DMS79 treated with DMSO at 0.1 percent for 48 hours (cell line): ENCODE results near the gene ANKLE2.
"Not testable (repeated sequence)": the region's sequence is repeated elsewhere in the genome, so short reads cannot be mapped to it uniquely, and the experiment has no call there.

Source experiments
- DNase-seq: peaks from one replicate; lab custom pipeline; 2025; lab: John Stamatoyannopoulos, UW

ANKLE2 gene

DNA sequence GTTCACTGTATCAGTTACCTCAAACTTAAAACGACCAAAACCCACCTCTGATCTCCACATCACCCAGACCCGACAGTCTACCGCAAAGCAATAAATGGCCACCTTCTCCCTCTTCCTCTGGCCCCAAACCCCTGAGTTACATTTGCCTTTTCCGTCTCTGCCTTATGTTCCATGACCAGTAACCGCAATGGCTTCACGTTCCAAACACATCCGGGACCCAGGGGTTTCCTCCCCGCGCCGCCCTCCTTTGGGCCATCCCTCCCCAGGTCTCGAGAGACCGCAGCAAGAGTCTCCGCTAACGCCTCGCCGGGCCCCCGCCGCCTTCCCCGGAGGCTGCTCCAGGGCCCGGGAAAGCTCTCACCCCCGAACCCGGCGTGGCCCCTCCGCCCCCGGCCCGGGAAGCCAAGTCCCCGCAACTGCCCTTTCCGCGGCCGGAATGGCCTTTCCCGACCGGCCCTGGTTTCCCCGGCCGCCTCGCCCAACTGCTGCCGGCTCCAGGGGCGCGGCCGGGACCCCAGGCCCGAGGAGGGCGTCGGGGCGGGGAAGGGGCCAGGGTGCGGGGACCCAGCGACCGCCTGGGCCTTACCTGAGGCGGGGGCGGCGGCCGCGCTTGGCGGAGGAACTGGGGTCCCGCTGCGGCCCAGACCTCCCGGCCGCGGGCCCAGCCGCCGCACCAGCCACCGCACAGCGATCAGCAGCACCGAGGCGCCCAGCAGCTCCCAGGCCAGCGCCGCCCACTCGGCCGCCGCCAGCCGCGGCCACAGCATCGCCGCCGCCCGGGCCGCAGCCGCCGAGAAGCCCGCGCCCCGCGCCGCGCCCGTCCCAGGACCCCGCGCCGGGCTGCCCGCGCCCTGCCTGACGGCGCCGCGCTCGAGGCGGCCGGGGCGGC is at the start of gene ANKLE2:
Gene ANKLE2, minus strand, starts transcription at position 801 of the 889 bp plus-strand sequence. Its CDS starts 34 bp downstream, at position 767.
- peak; percentile 5 for DNase-seq

DNA sequence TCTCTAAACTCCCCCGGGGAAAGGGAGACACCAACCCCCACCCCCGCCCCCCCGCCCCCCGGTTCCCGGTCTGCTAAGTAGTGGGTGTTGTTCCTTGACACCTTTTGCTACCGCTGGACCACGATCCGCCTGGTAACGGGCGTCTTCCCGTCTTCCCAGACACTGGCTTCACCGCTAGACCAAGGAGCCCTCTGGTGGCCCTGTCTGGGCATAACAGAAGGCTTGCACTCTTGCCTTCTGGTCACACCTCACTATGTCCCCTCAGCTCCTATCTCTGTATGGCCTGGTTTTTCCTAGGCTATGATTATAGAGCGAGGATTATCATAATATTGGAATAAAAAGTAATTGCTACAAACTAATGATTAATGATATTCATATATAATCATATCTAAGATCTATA is 47.8 kb upstream of the ANKLE2 start:
- DNase-seq = not testable (repeated sequence)

DNA sequence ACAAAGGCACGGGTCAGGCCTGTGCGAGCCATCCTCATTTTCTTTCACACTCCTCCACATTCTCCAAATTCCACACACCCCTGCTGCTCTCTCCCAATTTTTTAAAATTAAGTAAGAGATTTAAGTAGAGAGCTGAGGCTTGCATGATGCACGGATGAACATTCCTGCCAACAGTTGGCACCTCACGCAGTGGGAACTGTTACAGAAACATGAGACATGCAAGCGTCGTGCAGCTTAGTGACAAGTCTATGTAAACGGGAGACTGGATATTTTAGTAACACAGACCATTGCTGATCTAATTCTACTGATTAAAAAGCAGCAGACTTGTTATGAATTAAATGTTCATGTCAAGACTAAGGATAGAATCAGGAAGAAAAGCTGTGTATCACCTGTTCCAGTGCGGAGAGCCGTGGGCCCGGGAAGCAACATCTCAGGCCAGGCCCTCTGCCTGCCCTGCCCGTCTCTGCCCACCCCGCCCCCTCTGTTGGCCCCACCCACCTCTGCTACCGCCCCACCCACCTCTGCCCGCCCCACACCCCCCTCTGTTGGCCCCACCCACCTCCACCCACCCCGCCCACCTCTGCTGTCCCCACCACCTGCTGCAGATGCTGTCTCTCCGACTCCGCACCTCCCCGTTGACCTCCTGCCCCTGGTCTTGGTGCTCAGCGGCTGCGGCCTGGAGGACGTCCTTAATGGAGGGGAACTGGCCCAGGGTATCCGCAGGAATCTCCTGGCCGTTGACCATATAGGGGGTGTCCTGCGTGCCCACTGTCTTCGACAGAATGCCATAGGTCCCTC is 45.9 kb upstream of the ANKLE2 start:
- DNase-seq = no peak

DNA sequence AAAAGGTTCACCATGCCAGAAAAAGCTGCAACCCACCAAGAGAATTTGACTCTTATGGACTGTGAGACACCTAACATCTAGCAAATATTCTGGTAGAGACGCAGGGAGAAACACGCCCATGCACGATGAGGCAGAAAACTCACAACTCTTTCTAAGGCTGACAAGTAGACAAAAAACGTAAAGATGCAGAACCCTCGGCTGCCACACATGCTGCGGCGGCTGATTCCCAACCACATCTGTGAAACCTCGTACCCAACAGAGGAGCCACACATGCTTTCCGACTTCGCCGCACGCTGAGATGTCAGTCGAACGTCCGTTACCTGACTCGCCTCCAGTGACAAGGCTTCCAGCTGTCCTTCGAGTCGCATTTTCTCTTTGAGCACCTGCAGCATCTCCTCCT is 45.2 kb upstream of the ANKLE2 start:
- no peak for DNase-seq

DNA sequence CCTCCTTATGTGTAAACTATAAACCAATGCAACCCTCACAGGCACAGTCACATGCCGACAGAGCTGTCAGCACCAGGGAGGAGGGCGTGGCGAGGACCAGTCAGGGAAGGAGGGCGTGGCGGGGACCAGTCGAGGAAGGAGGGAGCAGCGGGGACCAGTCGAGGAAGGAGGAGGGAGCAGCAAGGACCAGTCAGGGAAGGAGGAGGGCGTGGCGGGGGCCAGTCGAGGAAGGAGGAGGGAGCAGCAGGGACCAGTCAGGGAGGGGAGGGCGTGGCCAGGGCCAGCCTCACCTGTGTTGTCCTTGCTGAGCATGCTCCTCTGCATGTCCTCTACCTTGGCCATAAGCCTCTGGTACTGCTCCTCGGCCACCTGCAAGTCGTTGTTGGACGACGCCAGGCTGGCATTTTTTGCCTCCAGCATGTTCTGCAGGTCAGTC is 42.8 kb upstream of the ANKLE2 start:
- DNase-seq = no peak

DNA sequence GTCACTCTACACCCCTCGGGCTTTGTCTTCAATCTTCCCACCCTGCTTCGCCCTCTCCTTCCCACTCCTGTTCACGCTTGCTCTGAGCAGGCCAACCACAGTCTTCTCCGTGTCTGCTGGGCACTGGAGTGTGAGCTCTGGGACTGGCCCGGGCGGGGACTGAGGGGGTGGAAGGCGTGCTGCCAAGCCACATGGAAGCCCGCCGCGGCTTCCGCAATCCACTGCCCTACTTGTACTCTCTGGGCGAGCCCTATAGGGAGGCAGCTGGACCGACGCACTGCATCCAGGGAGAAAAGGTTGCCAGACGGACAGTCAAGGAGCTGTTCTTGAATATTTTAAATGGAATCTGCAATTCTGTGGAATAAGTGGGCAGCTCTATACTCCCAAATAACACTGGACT is 42.3 kb upstream of the ANKLE2 start:
- DNase-seq = no peak

DNA sequence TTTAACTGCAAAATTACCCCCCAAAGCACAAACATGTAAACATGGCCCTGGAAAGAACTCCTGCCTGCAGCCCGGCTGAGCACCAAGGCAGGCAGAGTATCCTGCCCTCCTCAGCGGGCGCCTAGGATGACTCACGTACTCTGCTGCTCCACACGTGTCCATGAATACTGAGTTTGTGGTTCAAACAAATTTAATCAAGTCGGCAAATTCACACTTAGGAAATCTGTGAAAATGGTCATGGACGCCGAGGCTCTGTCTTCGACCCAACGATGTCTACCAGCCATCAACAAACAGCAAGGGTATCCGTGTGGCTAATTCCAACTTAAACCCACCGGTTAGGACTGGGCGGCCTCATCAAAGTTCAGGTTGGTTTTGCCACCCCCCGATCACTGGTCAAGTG is 41.5 kb upstream of the ANKLE2 start:
- no peak for DNase-seq

DNA sequence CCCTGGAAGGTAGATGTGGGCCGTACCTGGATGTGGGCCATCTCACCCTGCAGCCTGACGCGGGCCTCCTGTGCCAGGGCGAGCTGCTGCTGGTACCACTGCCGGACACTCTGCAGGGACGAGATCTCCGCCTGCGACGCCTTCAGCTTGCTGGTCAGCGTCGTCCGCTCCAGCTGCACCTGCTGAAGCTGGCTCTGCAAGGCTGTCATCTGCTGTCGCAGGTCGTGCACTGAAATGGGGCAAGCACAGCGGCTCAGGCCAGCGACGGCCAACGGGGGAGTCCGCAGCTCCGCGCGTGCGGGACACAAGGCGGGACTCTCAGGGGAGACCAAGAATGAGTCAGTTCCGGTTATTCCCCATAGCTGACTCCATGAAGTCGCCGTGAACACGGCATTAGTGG is 40.1 kb upstream of the ANKLE2 start:
- no peak for DNase-seq

DNA sequence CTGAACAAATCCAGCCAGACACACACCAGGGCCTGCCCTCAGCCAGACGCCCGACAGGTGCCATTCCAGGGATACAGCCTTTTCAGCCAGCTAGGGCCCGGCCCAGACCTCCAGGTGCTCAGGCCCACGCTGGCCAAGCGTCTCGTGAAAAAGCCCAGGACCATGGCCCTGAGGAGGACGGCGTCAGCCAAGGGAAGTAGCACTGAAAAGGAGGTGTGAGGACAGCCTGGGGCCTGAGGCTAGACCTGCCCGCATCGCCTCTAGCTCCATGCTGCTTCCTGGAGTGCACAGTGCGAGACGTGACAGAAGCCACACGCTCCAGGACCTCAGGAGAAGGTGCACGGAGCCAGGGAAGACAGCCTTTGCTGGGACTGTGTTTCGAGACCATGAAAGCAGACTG is 37.2 kb upstream of the ANKLE2 start:
- DNase-seq = no peak

DNA sequence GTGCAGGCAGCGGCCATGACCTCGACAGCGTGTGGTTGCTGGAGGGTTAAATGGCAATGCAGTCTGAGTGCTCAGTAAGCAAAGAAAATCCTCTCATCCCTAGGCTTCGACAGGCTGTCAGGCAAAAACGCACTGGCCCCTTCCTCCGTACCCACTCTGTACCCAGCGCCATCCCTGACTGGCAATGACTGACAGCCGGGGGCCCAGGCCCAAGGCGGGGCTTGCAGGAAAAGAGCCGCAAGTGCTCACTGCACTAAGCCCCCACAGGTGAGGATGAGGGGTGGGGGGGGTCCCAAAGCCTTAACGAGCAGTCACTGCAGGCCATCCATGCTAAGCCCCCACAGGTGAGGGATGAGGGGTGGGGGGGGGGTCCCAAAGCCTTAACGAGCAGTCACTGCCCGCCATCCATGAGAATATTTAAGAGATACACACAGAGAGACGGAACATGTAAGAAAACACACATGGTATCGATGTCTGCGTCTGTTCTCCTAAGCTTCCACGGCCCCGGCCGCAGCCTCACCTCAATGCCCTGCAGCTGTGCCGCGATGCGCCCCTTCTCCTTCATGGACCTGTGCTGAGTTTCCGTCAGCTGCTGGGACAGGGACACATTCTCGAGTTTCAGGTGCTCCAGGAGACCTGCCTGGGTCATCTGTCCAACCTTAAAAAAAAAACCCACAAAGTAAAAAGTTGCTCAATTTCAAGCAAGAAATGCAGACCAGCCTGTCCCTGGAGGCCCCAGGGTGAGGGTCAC is 36.4 kb upstream of the ANKLE2 start:
- DNase-seq = no peak

DNA sequence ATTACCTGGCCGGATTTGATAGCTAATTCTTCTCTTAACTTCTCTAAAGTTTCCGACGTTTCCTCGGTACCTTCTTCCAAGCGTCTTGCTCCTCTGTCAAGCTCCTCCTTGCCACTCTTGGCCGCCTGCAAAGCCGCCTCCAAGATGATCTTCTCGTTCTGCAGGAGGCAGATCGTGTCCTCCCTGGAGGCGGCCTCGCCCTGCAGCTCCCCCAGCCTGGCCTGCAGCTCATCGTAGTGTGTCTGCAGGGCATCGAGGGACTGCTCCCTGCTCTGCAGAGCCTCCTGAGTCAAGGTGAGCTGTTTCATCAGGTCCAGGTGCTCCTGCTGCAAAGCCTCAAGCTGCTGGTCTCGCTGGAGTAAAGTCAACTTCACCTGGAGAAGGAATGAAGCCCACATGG is 34.2 kb upstream of the ANKLE2 start:
- no peak for DNase-seq

DNA sequence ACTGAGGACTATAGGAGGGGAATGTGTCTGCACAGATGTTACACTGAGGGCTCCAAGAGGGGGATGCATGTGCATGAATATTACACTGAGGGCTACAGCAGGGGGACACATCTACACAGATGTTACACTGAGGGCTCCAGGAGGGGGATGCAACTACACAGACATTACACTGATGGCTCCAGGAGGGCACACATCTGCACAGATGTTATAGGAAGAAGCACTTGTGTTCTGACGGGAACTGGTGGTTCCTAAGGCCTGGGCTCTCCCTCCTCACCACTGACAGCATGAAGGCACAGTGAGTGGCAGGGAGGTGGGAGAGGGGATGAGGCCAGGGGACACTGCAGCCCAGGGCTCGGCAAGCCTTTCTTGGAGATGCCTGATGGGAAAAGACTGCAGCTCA is 30.3 kb upstream of the ANKLE2 start:
- not testable (repeated sequence) for DNase-seq

DNA sequence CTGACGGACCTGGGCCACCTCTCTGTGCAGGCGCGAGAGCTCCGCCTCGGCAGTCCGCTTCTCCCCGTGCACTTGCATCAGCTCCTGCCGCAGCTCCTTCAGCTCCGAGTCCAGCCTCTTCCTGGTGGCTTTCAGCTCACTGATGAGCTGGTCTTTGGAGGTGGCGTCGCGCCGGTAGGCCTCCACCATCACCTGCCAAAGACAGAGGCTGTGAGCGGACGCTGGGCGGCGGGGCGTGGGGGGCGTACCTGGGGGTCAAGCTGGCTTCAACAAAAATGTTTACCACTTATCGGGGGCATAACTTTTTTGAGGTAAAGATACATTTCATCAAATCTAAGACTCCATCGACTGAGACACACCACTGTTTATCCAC is 27.5 kb upstream of the ANKLE2 start:
- DNase-seq = no peak

DNA sequence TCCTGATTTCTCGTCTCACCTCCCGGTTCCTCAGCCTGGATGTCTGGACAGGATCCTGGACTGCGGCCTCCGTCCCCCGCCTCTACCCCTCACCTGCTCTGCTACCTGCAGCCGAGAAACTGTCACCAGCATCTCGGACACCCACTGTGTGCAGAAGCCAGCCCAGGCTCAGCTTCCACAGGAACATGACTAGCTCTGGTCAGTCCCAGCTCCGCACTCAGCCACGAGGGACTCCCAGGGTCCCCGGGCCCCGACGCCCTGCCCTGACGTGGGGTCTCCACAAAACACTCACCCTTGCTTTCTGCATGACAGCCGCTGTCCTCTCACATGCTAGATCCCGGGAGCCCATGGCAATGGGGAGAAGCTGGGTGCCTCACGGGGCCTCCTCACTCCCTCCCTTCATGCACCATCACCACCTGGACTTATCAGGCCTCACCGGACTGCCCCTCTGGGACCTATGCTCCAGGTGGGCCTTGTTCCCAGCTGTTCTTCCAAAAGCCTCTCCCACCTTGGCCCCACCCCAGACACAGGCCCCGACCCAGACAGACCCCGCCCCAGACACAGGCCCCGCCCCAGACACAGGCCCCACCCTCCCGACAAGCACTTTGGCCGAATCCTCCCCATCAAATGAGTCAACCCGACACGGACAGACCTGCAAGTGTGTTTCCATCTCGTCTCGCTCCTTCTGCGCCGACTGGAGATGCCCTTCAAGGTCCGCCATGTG is 26.9 kb upstream of the ANKLE2 start:
- no peak for DNase-seq

DNA sequence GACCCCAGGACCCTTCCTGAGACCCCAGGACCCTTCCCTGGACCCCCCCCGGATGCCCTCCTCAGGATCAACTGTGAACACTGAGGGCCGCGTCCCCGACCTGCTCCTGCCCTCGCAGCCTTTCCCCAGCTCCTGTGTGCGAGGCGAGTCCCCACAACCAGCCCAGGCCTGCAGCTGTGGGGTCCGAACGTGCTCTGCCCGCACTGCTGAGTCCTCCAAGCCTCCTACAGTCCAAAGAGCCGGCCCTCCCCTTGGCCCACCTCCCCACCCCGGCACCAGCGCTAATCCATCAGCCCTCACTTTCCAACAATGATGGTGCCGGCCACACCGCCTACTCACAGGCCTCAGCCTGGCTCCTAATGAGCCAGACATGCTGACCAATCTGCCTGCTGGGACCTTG is 26.2 kb upstream of the ANKLE2 start:
- DNase-seq = no peak

DNA sequence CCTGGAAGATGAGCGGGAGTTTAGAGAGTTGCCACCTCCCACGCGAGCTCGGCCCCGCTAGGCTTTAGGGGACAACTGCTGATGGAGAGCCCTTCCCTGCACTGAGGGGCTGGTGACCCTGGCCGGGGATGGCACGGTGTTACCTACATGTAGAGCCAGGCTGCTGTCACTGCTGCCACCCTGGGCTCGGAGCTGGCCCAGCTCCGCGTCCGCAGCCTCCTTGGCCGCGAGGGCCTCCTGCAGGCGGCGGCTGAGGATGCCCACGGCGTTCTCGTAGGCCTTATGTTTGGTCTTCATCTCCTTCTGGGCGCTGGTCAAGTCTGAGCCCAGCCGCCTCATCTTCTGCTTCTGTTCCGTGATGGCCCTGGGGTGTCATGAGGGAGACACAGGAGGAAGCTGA is 24.6 kb upstream of the ANKLE2 start:
- no peak for DNase-seq

DNA sequence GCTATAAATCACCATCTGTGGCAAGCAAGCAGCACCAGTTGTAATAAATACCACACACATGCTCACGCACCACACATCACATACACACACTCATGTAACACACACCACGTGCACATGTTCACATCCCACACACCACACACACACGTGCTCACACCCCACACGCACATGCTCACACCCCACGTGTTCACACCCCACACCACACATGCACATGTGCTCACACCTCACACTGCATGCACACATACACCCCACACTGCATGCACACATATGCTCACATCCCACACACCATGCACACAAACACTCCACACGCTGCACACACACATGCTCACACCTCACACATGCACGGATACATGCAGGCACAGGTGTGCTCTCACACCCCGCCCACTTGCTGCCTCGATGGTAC is 22.9 kb upstream of the ANKLE2 start:
- no peak for DNase-seq

DNA sequence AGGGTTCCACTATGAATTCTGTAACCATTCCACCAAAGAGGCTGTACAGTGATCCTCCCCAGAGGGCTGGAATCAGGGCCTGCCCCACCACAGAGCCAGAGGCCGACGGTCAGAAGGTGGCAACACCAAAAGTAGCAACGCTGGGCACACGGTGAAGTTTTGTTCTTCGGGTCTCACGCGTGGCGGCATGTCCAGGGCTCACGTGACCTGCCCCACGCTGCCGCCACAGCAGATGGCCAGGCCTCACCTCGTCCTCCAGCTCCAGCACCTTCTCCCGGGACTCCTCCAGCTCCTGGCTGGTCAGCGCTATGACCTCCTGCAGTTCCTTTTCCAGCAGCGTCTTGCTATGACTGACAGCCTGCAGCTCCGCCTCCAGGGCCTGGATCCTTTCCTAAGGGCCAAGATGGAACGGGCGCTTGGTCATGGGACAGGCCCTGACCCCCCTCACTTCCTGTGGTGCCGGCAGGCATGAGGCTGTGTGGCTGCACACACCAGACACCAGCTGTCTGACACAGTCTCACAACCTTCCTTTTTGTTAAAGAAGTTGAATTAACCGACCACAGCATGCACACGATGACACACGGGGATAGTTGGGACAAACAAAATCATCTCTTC is 22.4 kb upstream of the ANKLE2 start:
- no peak for DNase-seq

DNA sequence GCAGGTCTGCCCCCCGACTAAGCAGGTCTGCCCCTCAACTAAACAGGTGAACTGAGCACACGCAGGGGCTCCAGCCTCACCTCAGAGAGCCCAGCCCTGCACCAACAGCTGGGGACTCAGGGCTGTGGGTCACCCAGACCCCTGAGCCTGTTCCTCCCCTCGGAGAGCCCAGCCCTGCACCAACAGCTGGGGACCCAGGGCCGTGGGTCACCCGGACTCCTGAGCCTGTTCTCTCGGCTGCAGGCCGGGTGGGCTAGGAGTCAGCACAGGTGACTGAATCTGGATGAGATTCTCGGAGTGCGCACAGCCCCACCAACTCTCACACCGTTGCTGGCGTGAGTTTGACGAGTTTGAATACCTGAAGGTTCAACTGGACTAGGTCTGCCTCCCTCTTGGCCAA is 20.3 kb upstream of the ANKLE2 start:
- DNase-seq = no peak

DNA sequence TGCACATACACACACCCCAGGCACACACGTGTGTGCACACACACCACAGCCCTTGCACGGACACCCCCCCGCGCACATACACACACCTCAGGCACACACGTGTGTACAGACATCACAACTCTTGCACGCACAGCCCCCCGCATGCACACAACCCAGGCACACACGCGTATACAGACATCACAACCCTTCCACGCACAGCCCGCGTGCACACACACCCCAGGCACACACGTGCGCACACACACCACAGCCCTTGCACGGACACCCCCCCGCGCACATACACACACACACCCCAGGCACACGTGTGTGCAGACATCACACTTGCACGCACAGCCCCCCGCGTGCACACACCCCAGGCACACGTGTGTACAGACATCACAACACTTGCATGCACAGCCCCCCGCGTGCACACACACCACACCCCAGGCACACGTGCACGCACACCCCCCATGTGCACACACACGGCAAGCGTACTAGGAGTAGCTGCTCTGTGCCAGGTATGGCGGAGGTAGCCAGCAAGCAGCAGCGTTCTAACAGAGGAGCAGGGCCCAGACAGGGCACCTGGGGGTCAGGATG is 18.2 kb upstream of the ANKLE2 start:
- DNase-seq = no peak

DNA sequence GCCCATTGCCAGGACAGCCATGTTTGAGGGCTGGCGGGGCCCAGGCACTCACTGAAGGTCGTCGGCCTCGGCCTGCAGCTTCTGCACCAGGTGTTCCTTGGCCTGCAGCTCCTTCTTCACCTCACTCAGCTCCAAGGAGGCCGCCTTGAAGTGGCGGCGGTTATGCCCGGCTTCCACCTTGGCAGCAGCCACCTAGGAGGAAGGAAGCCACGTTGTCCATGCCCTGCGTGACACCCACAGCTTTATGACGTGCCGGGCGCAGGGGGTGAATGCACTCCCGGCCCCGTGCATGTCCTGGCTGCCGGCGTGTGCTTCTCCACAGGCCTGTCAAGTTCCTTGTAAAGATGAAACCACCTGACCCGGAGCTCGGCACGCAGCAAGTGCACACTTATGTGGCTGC is 16.0 kb upstream of the ANKLE2 start:
- no peak for DNase-seq
